Ovary (tissue), 3 donors: ENCODE data around the gene MAP1LC3B2.

Experiments used
- EP300 ChIP-seq: sonication (generic); formaldehyde crosslinking; IDR thresholded peaks from one replicate; pipeline ENCODE4 v1.6.1; 2017; ENCODE audit warnings: antibody characterized with exemption
- POLR2A ChIP-seq: fragments of 450-650 bp; IDR thresholded peaks from one replicate; pipeline ENCODE4 v1.6.1; 2017; ENCODE audit warnings: antibody characterized with exemption, mild to moderate bottlenecking, moderate library complexity
- TF ChIP-seq, protein P1 (sequence below), 3 donors: fragments of 450-650 bp in 2 of 3; fragments of 200-600 bp in 1 of 3; IDR thresholded peaks; one replicate each; pipeline versions ENCODE4 v1.5.1 to v1.8.0; 2016 to 2022; ENCODE audit warnings: antibody characterized with exemption in 3 of 3, mild to moderate bottlenecking in 1 of 3
- donor health status: DM: no; HTN: no; CAD: no.

DNA sequence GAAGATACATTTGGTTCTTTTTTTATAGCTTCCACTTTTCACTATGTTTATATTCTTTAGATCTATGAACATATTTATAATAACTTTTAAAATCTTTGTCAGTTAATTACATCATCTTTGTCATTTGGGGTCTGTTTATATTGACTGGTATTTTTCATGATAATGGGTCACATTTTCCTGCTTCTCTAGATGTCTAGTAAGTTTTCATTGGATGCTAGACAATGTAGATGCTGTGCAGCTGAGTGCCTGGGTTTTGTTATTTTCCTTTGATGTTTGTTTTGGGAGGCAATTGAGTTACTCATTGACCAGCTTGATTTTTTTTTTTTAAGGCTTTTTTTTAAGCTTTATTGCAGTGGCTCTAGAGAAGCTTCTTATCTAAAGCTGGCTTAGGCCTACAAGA lies 4.9 kb downstream of the MAP1LC3B2 start:
- TF ChIP-seq, protein P1, sequence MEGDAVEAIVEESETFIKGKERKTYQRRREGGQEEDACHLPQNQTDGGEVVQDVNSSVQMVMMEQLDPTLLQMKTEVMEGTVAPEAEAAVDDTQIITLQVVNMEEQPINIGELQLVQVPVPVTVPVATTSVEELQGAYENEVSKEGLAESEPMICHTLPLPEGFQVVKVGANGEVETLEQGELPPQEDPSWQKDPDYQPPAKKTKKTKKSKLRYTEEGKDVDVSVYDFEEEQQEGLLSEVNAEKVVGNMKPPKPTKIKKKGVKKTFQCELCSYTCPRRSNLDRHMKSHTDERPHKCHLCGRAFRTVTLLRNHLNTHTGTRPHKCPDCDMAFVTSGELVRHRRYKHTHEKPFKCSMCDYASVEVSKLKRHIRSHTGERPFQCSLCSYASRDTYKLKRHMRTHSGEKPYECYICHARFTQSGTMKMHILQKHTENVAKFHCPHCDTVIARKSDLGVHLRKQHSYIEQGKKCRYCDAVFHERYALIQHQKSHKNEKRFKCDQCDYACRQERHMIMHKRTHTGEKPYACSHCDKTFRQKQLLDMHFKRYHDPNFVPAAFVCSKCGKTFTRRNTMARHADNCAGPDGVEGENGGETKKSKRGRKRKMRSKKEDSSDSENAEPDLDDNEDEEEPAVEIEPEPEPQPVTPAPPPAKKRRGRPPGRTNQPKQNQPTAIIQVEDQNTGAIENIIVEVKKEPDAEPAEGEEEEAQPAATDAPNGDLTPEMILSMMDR (IDR thresholded peaks at IDR 0.05), result no peak
- TF ChIP-seq POLR2A (no peak), EP300 (no peak)
